HG02981 (cell line): ENCODE data around the gene FMOD.

Experiments used
- ATAC-seq: cut with Tn5 transposase; IDR thresholded peaks from one replicate; pipeline ENCODE4 v1.9.1; 2021; ENCODE audit warnings: mild to moderate bottlenecking, moderate library complexity; ENCODE audit not compliant: unreplicated experiment

Gene FMOD

GRCh38 chr1:203361945-203362719 is 11.2 kb upstream of the FMOD start:
- ATAC-seq, result no peak

GRCh38 chr1:203360547-203361185 is 9.7 kb upstream of the FMOD start:
- no peak for ATAC-seq

- ATAC-seq, result no peak
These were observed 8.2 kb upstream of the FMOD start for GRCh38 chr1:203359010-203359571.

- no peak for ATAC-seq
These were observed 3.3 kb upstream of the FMOD start for GRCh38 chr1:203354246-203354645.

- no peak for ATAC-seq
These were observed 2.6 kb upstream of the FMOD start for GRCh38 chr1:203353486-203353885.

- no peak for ATAC-seq
These were observed 973 bp downstream of the FMOD start for GRCh38 chr1:203349773-203350524.

GRCh38 chr1:203349166-203349565 is 1.8 kb downstream of the FMOD start:
- no peak for ATAC-seq

GRCh38 chr1:203346769-203347102 is 4.2 kb downstream of the FMOD start:
- ATAC-seq, result no peak

GRCh38 chr1:203346060-203346768 is 4.7 kb downstream of the FMOD start:
- no peak for ATAC-seq

GRCh38 chr1:203343956-203344754 is 6.8 kb downstream of the FMOD start:
- ATAC-seq, result no peak

GRCh38 chr1:203342192-203342940 is 8.6 kb downstream of the FMOD start:
- no peak for ATAC-seq

GRCh38 chr1:203340112-203340790 is 10.7 kb downstream of the FMOD start:
- ATAC-seq, result no peak

- ATAC-seq, result no peak
These were observed 12.4 kb downstream of the FMOD start for GRCh38 chr1:203338335-203339036.

GRCh38 chr1:203336097-203336496 is 14.8 kb downstream of the FMOD start:
- no peak for ATAC-seq

GRCh38 chr1:203335503-203335902 is 15.4 kb downstream of the FMOD start:
- no peak for ATAC-seq

GRCh38 chr1:203331224-203331623 is 19.7 kb downstream of the FMOD start:
- no peak for ATAC-seq

- ATAC-seq, result no peak
These were observed 22.2 kb downstream of the FMOD start for GRCh38 chr1:203328714-203329122.
